T-helper 2 cell treated with Interferon-gamma antibody and Interleukin-4, amounts not matched to agents 100 ng/mL and 5 ng/mL, for 36 hours (primary cell): Measurements from ENCODE around the gene TBC1D10A. TPM values are rescaled to one million over a fixed set of nuclear protein-coding genes. Genes with fewer than 3 reads are reported as not detected.

Experiments used
- intact Hi-C: fragments of 100-400 bp; cut with micrococcal nuclease; formaldehyde crosslinking; loops from one replicate; pipeline ENCODE4 v1.15.1; 2023
- total RNA-seq: library from RNA; stranded (reverse); gene quantifications from 2 replicates; pipeline ENCODE4 v1.2.3, GENCODE V29; 2022

Gene TBC1D10A
- total RNA-seq, 1 donor from 2014 or later: 46.6 TPM

DNA sequence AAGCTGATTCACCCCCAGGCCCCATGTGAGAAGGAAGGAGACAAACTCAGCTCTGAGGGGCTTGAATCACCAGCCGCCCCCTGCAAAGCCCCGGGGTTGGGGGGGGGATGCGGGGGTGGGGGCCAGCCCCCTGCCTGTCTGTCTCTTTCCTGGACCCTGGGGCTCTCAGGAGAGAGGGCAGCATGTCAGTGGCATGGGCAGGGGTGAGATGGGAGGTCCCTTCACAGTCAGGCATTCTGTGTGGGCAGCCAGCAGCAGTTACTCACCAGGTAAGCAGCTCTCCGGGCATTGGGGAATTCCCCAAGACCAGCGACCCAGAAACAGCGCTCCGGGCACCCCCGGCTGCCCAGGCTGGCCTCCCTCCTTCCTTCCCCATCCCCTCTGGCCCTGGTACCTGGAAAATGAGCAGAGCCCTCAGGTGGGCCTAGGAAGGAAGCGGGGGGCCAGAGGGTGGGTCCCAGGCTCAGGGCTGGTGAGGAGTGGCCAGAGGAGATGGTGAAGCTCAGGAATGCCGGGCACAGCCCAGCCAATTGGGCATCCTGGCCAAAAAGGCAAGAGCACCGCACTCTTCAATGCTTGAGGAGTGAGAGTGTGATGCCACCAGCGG is 76.0 kb downstream of the TBC1D10A start:
- intact Hi-C loops: no loop called here

DNA sequence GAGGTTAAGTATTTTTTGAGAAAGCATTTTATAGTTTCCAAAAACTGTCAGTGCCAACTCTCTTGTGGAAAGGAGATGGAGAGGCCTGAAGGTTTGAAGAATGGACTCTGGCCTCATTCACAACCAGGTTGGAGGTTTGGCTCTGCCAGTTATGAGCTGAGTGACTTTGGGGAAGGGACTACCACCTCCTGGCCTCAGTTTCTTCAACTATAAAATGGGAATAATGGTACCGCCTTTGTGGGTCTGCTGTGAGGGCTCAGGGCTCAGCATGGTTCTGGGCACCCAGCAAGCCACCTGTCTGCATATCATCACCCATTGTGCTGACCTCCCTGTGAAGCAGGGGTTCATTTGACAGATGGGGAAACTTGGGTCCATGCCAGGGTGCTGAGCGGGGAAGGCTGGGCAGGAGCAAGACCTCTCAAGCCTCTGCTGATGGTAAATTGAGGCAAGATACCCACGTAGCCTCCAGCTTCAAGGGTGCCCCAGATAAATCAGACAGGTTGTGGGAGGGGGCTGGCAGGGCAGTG is 76.6 kb downstream of the TBC1D10A start:
- intact Hi-C loops: no loop called here

DNA sequence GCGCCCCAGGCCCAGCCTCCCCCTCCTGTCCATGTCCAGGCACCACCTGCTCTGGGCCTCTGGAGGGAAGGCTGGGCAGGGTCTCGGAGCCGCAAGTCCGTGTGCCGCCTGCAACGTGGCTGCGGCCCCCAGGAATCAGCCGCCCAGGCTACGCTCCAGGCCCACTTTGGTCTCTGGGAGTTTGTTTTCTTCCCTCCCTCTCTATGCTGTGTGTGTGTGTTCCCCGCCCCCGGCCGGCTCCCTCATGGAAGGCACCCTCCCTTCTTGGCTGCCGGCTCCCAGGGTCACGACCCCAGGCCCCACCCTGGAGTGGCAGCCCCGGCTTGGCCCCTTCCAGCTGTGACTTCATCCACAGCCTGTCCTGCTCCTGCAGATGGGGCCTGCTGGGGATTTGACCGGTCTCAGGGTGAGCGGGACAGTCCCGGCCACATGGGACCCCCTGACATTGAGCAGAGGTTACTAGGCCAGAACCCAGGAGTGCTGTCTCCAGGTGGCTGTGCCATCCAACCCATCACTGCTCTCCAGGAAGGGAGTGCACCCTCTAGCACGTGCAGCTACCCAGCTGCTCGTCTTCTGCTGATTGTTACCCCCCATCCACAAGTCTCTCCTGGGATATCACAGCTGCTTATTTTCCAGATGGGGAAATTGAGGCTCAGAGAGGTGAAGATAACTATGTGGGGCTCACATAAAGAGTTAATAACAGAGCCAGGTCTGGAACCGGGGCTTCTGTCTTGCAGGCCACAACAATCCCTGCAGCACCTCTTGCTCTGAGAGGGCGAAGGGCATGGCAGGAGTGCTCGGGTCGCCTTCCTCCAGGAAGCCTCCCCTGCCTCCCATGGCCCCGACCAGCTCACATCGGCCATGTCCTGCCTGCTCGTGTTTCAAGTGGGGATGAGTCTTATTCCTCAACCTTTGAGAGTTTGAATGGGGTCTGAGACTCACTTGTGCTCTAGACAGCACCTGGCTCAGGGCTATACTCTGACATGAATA is 77.4 kb downstream of the TBC1D10A start:
- intact Hi-C loops: loop anchor here (5.0 kb wide), 1 partner anchor 72 kb away; no protein-coding TSS in a partner anchor

DNA sequence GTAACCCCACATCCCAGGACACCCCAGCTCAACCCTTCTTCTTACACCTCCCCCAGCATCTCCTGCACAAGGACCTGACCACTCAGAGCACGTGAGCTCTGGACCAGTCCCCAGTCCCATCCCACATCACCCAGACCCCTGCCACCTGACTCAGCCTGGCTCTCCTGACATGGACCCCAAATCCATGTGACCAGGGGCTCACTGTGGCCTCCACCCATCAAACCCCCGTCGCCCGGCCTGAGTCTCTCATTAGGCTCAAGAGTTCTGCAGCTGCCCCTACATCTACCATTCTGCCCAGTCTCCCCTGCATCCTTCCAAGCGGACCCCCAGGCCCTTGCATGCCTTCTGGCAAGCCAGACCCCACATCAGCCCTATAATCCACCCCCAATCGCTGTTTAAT is 78.3 kb downstream of the TBC1D10A start:
- intact Hi-C loops: loop anchor here (5.0 kb wide), 1 partner anchor 71 kb away; no protein-coding TSS in a partner anchor

DNA sequence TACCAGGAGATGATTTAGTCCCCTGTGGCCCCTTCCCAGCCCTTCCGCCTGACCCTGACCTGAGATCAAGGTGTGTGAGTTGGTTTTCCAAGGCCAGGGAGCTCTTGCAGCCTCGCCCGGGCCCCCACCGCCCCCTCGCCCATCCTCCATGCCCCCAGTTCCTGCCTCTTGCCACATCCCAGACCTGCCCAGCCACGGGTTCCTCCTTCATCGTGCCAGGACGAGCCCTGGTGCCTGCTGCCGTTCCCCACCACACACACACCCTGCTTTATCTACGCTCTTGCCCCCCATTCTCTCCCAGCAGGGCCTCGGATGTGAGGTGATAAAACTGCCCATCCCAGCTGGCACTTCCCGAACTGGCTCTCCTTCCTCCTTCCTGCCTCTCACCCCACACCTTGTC is 78.8 kb downstream of the TBC1D10A start:
- intact Hi-C loops: loop anchor here (5.0 kb wide), 1 partner anchor 71 kb away; no protein-coding TSS in a partner anchor

DNA sequence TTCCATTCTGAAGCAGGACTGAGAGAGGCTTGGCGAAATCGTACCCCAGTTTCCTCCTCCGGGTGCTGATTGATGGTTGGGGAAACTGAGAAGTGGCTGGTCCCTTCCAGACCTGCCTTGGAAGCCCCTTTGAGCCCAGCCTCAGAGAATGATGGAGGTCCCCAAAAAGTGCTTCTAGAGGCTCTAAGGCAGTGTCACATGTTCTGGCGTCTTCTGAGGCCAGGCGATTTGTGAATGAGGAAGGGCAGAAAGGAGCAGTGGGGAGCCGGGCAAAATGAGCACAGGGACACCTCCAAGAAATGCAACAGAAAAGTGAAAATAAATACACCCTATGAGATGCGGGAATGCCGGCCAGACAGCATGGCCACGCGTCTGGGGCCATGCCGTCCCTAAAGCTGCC is 79.2 kb downstream of the TBC1D10A start:
- intact Hi-C loops: loop anchor here (5.0 kb wide), 1 partner anchor 70 kb away; no protein-coding TSS in a partner anchor

DNA sequence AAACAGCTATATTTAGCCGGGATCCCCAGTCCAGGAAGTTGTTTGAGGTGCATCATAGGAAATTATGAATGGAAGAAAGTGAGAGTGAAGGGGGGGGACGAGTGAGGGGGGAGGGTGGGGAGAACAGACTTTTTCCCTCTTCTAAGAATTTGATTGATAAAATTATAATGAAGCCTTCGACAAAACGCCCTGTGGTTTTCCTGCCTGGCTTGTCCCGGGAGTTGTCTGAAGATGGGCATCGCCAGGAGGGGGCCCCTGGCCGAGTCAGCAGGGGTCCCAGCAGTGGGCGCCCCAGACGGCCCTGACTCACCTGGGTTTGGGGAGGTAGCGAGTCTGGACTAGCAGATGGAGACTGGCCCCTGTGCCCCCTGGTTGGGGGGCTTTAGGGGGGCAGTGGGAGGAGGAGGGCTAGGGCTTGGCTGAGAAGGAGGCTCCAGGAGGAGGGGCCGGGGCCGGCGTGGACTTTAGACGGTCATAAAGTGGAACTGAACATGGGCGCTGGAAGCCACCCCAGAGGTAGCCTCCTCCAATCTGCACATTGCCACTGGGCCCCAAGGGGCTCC is 79.8 kb downstream of the TBC1D10A start:
- intact Hi-C loops: loop anchor here (1.0 to 5.0 kb wide), 3 partner anchors 20 to 143 kb away; no protein-coding TSS in a partner anchor

DNA sequence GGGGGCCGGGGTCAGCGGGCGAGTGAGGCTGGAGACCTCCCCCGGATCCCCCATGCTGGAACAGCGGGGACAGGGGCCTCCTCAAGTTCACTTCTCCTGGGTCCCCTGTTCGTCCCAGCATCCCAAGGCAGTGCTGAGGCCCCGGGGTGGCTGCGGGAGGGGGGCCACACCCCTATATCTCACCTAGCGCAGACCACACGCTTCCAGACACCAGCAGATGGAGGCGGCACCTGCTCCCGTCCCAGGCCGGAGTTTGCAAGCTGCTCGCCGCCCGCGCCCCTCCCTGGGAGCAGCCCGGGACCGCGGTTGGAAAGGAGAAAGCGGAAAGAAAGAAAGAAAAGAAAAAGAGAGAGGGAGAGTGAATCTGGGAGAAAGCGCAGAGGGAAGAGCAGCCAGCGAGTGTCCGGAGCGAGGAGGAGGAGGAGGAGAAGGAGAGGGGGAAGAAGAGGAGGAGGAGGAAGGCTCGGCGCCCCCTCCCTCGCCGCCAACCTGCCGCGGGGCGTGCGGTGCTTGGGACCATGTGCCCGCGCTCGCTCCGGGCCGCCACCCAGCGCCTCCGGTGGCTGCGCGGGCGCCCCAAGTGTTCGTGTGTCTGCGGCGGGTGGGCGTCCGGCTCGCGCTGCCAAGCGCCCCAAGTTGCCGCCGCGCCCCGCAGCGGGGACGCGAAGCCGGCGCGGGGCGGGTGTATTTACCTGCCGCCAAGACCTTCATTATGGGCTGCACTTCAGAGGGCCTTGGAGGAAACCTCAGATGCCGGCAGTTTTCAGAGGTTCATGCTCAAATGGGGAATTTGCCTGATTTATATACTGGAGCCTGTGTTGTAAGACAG is 80.5 kb downstream of the TBC1D10A start, which contains the start of gene LIF:
TSS of gene LIF (minus strand) at position 775 of the 829 bp plus-strand sequence. CDS start at position 711, 64 bp downstream.
- intact Hi-C loops: loop anchor here (1.0 to 5.0 kb wide), 3 partner anchors 21 to 142 kb away; no protein-coding TSS in a partner anchor

DNA sequence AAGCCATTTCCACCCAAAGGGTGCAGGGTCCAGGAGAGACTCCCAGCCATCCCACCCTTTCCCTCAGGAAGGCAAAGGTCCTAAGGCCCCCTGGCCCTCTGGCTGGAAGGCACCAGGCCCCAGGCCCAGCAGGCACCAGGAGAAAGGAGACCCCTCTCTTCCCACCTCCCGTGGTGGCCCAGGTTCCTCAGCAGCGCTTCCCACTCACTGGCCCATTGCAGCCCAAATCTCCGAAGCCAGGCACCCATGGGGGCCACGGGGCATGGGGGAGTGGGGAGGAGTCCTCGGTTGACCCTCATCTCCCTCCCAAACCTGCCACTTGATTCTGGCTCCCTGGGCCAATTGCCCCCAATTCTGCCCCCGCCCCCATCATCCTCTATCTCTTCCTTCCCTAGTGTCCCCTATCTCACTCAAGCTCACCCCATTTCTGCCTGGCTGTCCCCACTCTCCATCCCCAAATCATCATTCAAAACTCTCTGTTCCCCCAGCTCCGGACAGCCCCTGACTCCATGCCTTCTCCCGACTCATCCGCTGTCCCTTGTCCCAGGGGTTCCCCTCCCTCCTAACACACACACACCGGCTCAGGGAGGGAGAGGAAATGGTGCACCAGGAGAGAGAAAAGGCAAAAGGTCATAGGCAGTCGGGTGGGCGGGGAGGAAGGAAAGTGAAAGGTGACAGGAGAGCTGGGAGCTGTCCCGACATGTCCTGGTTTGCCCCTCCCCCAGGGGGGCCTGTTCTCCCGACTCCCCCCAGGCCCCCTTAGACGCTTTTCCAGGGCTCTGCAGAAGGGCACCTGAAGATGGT is 81.4 kb downstream of the TBC1D10A start:
- intact Hi-C loops: loop anchor here (5.0 kb wide), 1 partner anchor 68 kb away; no protein-coding TSS in a partner anchor

DNA sequence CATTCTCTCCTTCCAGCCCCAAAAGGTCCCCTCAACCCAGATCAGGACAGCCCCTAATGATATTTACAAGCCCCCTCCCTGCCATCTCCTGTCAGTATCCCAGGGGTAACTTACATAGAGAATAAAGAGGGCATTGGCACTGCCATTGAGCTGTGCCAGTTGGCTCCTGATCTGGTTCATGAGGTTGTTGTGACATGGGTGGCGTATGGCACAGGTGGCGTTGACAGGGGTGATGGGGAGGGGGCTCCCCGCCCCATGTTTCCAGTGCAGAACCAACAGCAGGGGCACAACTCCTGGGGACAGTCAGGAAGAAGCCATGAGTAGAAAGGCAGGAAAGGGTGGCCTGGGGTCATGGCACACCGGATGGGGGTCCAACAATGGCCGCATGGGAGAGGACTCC is 82.1 kb downstream of the TBC1D10A start:
- intact Hi-C loops: loop anchor here (5.0 kb wide), 1 partner anchor 67 kb away; no protein-coding TSS in a partner anchor

DNA sequence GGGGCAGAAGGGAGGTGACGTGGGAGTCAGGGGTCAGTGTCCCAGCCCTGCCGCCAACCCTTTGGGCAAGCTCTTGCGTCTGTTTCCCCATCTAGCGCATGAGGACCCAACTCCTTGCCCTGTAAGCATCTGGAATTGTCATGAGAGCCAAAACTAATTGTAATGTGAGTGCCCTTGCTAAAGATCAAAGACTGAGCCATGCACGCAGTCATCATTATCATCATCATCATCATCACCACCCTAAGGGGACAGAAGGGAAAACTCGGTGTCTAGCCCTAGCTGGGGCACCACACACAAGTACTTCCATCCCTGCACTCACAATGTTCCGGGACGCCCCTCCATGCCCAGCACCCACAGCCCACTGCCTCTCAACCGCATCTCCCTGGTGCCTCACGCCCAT is 82.7 kb downstream of the TBC1D10A start:
- intact Hi-C loops: no loop called here

DNA sequence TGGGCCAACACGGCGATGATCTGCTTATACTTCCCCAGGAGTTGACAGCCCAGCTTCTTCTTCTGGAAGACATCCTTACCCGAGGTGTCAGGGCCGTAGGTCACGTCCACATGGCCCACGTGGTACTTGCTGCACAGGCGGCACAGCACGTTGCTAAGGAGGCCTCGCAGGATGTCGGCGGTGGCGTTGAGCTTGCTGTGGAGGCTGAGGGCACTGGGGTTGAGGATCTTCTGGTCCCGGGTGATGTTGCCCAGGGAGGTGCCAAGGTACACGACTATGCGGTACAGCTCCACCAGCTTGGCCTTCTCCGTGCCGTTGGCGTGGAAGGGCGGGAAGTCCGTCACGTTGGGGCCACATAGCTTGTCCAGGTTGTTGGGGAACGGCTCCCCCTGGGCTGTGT is 83.1 kb downstream of the TBC1D10A start:
- intact Hi-C loops: no loop called here

Other genes starting within 250 kb of the TBC1D10A start
- 0.45 and 0.98 TPM in 2 replicates for gene HORMAD2, start 246.5 kb downstream of the TBC1D10A start, total RNA-seq
- 502 and 522 TPM in 2 replicates for gene LIF, start 80.2 kb downstream of the TBC1D10A start, total RNA-seq
- 237 and 246 TPM in 2 replicates for gene OSM, start 60.1 kb downstream of the TBC1D10A start, total RNA-seq
- gene CASTOR1, start 37.4 kb downstream of the TBC1D10A start, total RNA-seq: 23.2 and 24.8 TPM in 2 replicates
- 261 and 276 TPM in 2 replicates for gene SF3A1, start 30.0 kb upstream of the TBC1D10A start, total RNA-seq
- gene CCDC157, start 30.1 kb upstream of the TBC1D10A start, total RNA-seq: 4.8 and 5.5 TPM in 2 replicates
- 13.3 and 14.9 TPM in 2 replicates for gene RNF215, start 60.5 kb upstream of the TBC1D10A start, total RNA-seq
- 7.2 and 9.5 TPM in 2 replicates for gene SEC14L2, start 70.1 kb upstream of the TBC1D10A start, total RNA-seq
- gene MTFP1, start 98.8 kb upstream of the TBC1D10A start, total RNA-seq: 50.5 and 51.2 TPM in 2 replicates
- not detected in 2 replicates for gene SEC14L3, start 145.1 kb upstream of the TBC1D10A start, total RNA-seq
- gene SEC14L4, start 178.8 kb upstream of the TBC1D10A start, total RNA-seq: not detected in 2 replicates
- gene SEC14L6, start 219.8 kb upstream of the TBC1D10A start, total RNA-seq: not detected in 2 replicates
- not detected in 2 replicates for gene GAL3ST1, start 247.7 kb upstream of the TBC1D10A start, total RNA-seq